Vagina (tissue), 2 donors: ENCODE measurements around the gene ATP5ME. TPM values are rescaled to one million over a fixed set of nuclear protein-coding genes. Genes with fewer than 3 reads are reported as not detected.

ENCODE experiments used
- DNase-seq, 2 donors: peaks; one replicate each; pipeline ENCODE4 v3.0.0-alpha.2; 2017; ENCODE audit errors: extremely low spot score in 2 of 2
- H3K27ac ChIP-seq: fragments of 200-600 bp; sonication (generic); one replicate; pipeline ENCODE4 v1.5.1; 2019
- H3K27me3 ChIP-seq: fragments of 200-600 bp; sonication (generic); one replicate; pipeline ENCODE4 v1.5.1; 2019
- H3K36me3 ChIP-seq, 2 donors: fragments of 200-600 bp; sonication (generic); one replicate each; pipeline ENCODE4 v1.5.1; 2017 to 2019
- H3K4me1 ChIP-seq: fragments of 200-600 bp; sonication (generic); one replicate; pipeline ENCODE4 v1.5.1; 2019
- H3K4me3 ChIP-seq, 2 donors: fragments of 200-600 bp; sonication (generic); 1 replicate in 1 of 2; 2 replicates in 1 of 2; pipeline ENCODE4 v1.5.1; 2016 to 2019
- H3K9me3 ChIP-seq: fragments of 200-600 bp; sonication (generic); one replicate; pipeline ENCODE4 v1.5.1; 2019
- POLR2A ChIP-seq, 2 donors: fragments of 450-650 bp; IDR thresholded peaks; one replicate each; pipeline ENCODE4 v1.6.1; 2017; ENCODE audit warnings: antibody characterized with exemption in 2 of 2, mild to moderate bottlenecking in 2 of 2, moderate library complexity in 2 of 2
- POLR2AphosphoS5 ChIP-seq, 2 donors: sonication (generic); formaldehyde crosslinking; IDR thresholded peaks; one replicate each; pipeline ENCODE4 v1.9.0; 2017; ENCODE audit warnings: antibody characterized with exemption in 2 of 2, mild to moderate bottlenecking in 2 of 2, low read depth in 1 of 2; ENCODE audit not compliant: insufficient read depth in 1 of 2
- intact Hi-C: fragments of 100-400 bp; cut with DNase I; formaldehyde crosslinking; loops from one replicate; pipeline ENCODE4 v1.15.1; 2023
- total RNA-seq: library from RNA; depleted of rRNA; stranded (reverse); fragments of >200 nt; gene quantifications from one replicate; pipeline ENCODE4 v1.2.3, GENCODE V29; 2016
- TF ChIP-seq, protein P1 (sequence below), 3 experiments: fragments of 450-650 bp in 2 of 3; fragments of 200-600 bp in 1 of 3; sonication (generic) in 1 of 3; IDR thresholded peaks; one replicate each; pipeline ENCODE4 v1.5.1; 2017 to 2019; ENCODE audit warnings: antibody characterized with exemption in 3 of 3, mild to moderate bottlenecking in 2 of 3, moderate library complexity in 2 of 3

The ATP5ME gene
- total RNA-seq, 1 donor from 2014 or later = 181 TPM

GRCh38 chr4:658681-659667 is 15.1 kb downstream of the ATP5ME start:
- intact Hi-C loops = no loop called here
- TF ChIP-seq POLR2AphosphoS5 (IDR thresholded peaks at IDR 0.05; ENCODE audit: insufficient read depth in 1 of 2, low read depth in 1 of 2) (no peak), POLR2A (IDR thresholded peaks at IDR 0.05) (no peak)
- TF ChIP-seq, protein P1, sequence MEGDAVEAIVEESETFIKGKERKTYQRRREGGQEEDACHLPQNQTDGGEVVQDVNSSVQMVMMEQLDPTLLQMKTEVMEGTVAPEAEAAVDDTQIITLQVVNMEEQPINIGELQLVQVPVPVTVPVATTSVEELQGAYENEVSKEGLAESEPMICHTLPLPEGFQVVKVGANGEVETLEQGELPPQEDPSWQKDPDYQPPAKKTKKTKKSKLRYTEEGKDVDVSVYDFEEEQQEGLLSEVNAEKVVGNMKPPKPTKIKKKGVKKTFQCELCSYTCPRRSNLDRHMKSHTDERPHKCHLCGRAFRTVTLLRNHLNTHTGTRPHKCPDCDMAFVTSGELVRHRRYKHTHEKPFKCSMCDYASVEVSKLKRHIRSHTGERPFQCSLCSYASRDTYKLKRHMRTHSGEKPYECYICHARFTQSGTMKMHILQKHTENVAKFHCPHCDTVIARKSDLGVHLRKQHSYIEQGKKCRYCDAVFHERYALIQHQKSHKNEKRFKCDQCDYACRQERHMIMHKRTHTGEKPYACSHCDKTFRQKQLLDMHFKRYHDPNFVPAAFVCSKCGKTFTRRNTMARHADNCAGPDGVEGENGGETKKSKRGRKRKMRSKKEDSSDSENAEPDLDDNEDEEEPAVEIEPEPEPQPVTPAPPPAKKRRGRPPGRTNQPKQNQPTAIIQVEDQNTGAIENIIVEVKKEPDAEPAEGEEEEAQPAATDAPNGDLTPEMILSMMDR (IDR thresholded peaks at IDR 0.05) = no peak
- Histone ChIP-seq H3K4me3 (no peak overlapping the region), H3K27ac (no peak overlapping the region), H3K4me1 (peaks cover 12% of the 10 kb centered on the region), H3K27me3 (no peaks in the 10 kb centered on the region), H3K36me3 (no peaks in the 10 kb centered on the region), H3K9me3 (no peaks in the 10 kb centered on the region)
- DNase-seq = no peak

DNA sequence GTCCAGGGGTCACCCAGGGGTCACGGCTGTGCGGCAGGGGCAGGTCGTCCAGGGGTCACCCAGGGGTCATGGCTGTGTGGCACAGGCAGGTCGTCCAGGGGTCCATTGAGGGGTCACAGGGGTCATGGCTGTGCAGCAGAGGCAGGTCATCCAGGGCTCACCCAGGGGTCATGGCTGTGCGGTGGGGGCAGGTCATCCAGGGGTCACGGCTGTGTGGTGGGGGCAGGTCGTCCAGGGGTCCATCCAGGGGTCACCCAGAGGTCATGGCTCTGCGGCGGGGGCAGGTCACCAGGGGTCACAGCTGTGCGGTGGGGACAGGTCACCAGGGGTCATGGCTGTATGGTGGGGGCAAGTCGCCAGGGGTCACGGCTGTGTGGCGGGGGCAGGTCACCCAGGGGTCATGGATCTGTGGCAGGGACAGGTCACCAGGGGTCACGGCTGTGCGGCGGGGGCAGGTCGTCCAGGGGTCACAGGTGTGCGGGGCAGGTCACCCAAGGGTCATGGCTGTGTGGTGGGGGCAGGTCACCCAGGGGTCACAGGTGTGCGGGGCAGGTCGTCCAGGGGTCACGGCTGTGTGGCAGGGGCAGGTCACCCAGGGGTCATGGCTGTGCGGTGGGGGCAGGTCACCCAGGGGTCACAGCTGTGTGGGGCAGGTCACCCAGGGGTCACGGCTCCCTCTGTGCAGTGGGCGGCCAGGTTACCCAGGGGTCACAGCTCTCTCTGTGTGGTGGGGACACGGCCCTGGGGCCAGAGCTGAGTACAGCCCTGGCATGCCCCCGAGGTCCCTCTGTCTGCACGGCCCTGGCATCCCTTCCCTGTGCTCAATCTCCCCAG is 16.0 kb downstream of the ATP5ME start:
- no peaks in the 10 kb centered on the region for H3K36me3 ChIP-seq
- no peak overlapping the region for H3K27ac ChIP-seq
- peaks cover 3% of the 10 kb centered on the region for H3K4me1 ChIP-seq
- H3K27me3 ChIP-seq = no peaks in the 10 kb centered on the region
- intact Hi-C loops = no loop called here
- no peak overlapping the region for H3K4me3 ChIP-seq
- TF ChIP-seq, protein P1 (IDR thresholded peaks at IDR 0.05) = no peak
- no peak for TF ChIP-seq POLR2AphosphoS5 (IDR thresholded peaks at IDR 0.05; ENCODE audit: insufficient read depth in 1 of 2, low read depth in 1 of 2)
- no peak for TF ChIP-seq POLR2A (IDR thresholded peaks at IDR 0.05)
- DNase-seq = no peak
- no peaks in the 10 kb centered on the region for H3K9me3 ChIP-seq

GRCh38 chr4:657338-657833 is 16.7 kb downstream of the ATP5ME start:
- Histone ChIP-seq H3K4me1 (no peaks in the 10 kb centered on the region), H3K4me3 (no peak overlapping the region), H3K27me3 (no peaks in the 10 kb centered on the region), H3K36me3 (no peaks in the 10 kb centered on the region), H3K9me3 (no peaks in the 10 kb centered on the region), H3K27ac (no peak overlapping the region)
- DNase-seq = no peak
- no peak for TF ChIP-seq POLR2A (IDR thresholded peaks at IDR 0.05)
- no peak for TF ChIP-seq POLR2AphosphoS5 (IDR thresholded peaks at IDR 0.05; ENCODE audit: insufficient read depth in 1 of 2, low read depth in 1 of 2)
- TF ChIP-seq, protein P1 (IDR thresholded peaks at IDR 0.05) = no peak
- intact Hi-C loops = no loop called here

DNA sequence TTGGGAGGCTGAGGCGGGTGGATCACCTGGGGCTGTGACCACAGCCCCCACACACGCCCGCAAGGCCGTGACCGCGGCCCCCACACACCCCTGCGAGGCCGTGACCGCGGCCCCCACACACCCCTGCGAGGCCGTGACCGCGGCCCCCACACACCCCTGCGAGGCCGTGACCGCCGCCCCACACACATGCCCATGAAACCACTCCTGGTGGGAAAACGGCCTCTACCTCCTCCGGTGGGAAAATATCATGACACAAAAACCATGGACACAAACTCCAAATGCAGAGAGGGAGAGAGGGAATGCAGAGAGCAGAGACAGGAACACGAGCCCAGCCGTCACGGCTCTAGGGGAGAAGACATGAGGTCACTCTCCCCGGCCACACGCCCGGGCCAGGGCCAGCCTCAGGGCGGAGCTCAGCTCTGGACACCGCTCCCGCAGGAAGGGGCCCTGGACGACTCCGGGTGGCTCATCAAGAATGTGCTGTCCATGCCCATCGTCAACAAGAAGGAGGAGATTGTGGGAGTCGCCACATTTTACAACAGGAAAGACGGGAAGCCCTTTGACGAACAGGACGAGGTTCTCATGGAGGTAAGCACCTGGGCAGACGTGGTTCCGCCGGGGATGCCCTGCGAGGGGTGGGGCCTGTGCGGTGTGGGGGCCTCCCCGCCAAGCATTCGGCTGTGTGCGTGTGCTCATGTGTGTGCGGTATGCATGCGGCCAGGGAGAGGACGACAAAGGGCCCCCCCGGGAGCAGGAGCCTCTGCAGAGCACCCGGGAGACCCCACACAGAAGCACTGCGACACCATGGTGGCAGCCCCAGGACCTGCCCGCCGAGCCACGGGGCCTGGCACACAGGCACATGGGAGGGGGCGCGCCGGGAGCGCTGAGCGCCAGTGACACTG is 17.4 kb downstream of the ATP5ME start:
- intact Hi-C loops = no loop called here
- Histone ChIP-seq H3K27me3 (no peaks in the 10 kb centered on the region), H3K36me3 (no peaks in the 10 kb centered on the region), H3K9me3 (no peaks in the 10 kb centered on the region), H3K4me3 (no peak overlapping the region), H3K4me1 (no peaks in the 10 kb centered on the region), H3K27ac (no peak overlapping the region)
- TF ChIP-seq POLR2AphosphoS5 (IDR thresholded peaks at IDR 0.05; ENCODE audit: insufficient read depth in 1 of 2, low read depth in 1 of 2) = no peak
- no peak for TF ChIP-seq POLR2A (IDR thresholded peaks at IDR 0.05)
- TF ChIP-seq, protein P1 (IDR thresholded peaks at IDR 0.05) = no peak
- DNase-seq = no peak
